ENCODE measurements around the gene IGDCC3.
A peak's percentile ranks its signal among the peaks of the same experiment; 100 is the strongest.

The IGDCC3 gene

GRCh38 chr15:65292938-65293518 lies 84.8 kb downstream of the IGDCC3 start:
- peak; percentile 58 to 59 for DNase-seq (ENCODE audit: low read depth in 1 of 2, low spot score in 1 of 2)
- no peak for TF ChIP-seq CTCF (IDR thresholded peaks at IDR 0.05; ENCODE audit: insufficient read depth, low read length)
- Histone ChIP-seq H3K27ac (replicated peaks) (peak overlapping the region; percentile 55), H3K27me3 (ENCODE audit: insufficient read depth, poor library complexity, severe bottlenecking) (no peaks in the 10 kb centered on the region), H3K4me3 (replicated peaks; ENCODE audit: insufficient read depth, low read length) (no peak overlapping the region)

GRCh38 chr15:65290228-65290627 lies 87.6 kb downstream of the IGDCC3 start:
- Histone ChIP-seq H3K27ac (replicated peaks) (no peak overlapping the region), H3K27me3 (ENCODE audit: insufficient read depth, poor library complexity, severe bottlenecking) (no peaks in the 10 kb centered on the region), H3K4me3 (replicated peaks; ENCODE audit: insufficient read depth, low read length) (no peak overlapping the region)
- TF ChIP-seq CTCF (IDR thresholded peaks at IDR 0.05; ENCODE audit: insufficient read depth, low read length) (no peak), REST (IDR thresholded peaks at IDR 0.05; ENCODE audit: insufficient replicate concordance, low read depth) (no peak), SPI1 (IDR thresholded peaks at IDR 0.05; ENCODE audit: borderline replicate concordance, low read depth) (no peak), GABPA (IDR thresholded peaks at IDR 0.05; ENCODE audit: low read depth) (no peak), POLR2AphosphoS5 (IDR thresholded peaks at IDR 0.05; ENCODE audit: low read depth) (no peak)
- DNase-seq (ENCODE audit: low read depth in 1 of 2, low spot score in 1 of 2): no peak

- H3K27ac ChIP-seq (replicated peaks): no peak overlapping the region
- H3K27me3 ChIP-seq (ENCODE audit: insufficient read depth, poor library complexity, severe bottlenecking): no peaks in the 10 kb centered on the region
- TF ChIP-seq CTCF (IDR thresholded peaks at IDR 0.05; ENCODE audit: insufficient read depth, low read length): no peak
- no peak for TF ChIP-seq POLR2AphosphoS5 (IDR thresholded peaks at IDR 0.05; ENCODE audit: low read depth)
- no peak for TF ChIP-seq REST (IDR thresholded peaks at IDR 0.05; ENCODE audit: insufficient replicate concordance, low read depth)
- no peak for TF ChIP-seq GABPA (IDR thresholded peaks at IDR 0.05; ENCODE audit: low read depth)
- no peak for TF ChIP-seq SPI1 (IDR thresholded peaks at IDR 0.05; ENCODE audit: borderline replicate concordance, low read depth)
- DNase-seq (ENCODE audit: low read depth in 1 of 2, low spot score in 1 of 2): no peak
- H3K4me3 ChIP-seq (replicated peaks; ENCODE audit: insufficient read depth, low read length): no peak overlapping the region
Observed at GRCh38 chr15:65289261-65289854, 88.4 kb downstream of the IGDCC3 start.

- no peaks in the 10 kb centered on the region for H3K27me3 ChIP-seq (ENCODE audit: insufficient read depth, poor library complexity, severe bottlenecking)
- DNase-seq (ENCODE audit: low read depth in 1 of 2, low spot score in 1 of 2): no peak
- H3K27ac ChIP-seq (replicated peaks): no peak overlapping the region
- TF ChIP-seq CTCF (IDR thresholded peaks at IDR 0.05; ENCODE audit: insufficient read depth, low read length) (no peak), POLR2AphosphoS5 (IDR thresholded peaks at IDR 0.05; ENCODE audit: low read depth) (no peak), REST (IDR thresholded peaks at IDR 0.05; ENCODE audit: insufficient replicate concordance, low read depth) (no peak), SPI1 (IDR thresholded peaks at IDR 0.05; ENCODE audit: borderline replicate concordance, low read depth) (no peak), GABPA (IDR thresholded peaks at IDR 0.05; ENCODE audit: low read depth) (no peak)
- no peak overlapping the region for H3K4me3 ChIP-seq (replicated peaks; ENCODE audit: insufficient read depth, low read length)
Observed at GRCh38 chr15:65287520-65287855, 90.3 kb downstream of the IGDCC3 start.
